ENCODE measurements around the gene DHRS3. TPM values are rescaled to one million over a fixed set of nuclear protein-coding genes. Genes with fewer than 3 reads are reported as not detected.

The DHRS3 gene
- total RNA-seq, 1 donor = 161 TPM

DNA sequence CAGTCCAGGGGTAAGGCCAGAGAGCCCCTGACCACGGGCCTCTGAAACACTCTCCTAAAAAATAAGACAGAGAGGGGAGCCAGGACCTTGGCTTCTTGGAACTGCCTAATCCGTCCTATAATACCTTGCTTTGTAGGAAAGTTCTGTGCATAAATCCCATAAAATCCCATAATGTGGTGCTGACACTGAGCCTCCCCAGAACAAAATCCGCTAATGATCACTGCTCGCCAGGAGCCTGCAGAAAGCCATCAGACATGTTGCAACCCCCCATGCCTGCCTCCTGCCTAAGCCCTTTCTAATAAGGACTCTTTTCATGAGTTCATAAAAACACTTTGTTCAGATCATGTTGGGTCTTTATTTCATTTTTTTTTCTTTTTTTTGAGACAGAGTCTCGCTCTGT is 9.3 kb upstream of the DHRS3 start:
- Histone ChIP-seq H3K27ac (ENCODE audit: low read depth, low read length) (no peak overlapping the region), H3K4me1 (ENCODE audit: insufficient read depth, low read length) (no peaks in the 10 kb centered on the region), H3K9me3 (ENCODE audit: low read depth, low read length) (no peaks in the 10 kb centered on the region), H2AFZ (ENCODE audit: low read length) (no peak overlapping the region), H3K36me3 (ENCODE audit: insufficient read depth, low read length) (no peaks in the 10 kb centered on the region), H3K4me2 (ENCODE audit: insufficient read depth, low read length) (no peak overlapping the region), H4K20me1 (ENCODE audit: insufficient read depth, low read length) (no peaks in the 10 kb centered on the region), H3K4me3 (ENCODE audit: insufficient read depth, low read length) (no peak overlapping the region), H3K79me2 (ENCODE audit: insufficient read depth, low read length) (no peaks in the 10 kb centered on the region), H3K27me3 (ENCODE audit: insufficient read depth, low read length) (no peaks in the 10 kb centered on the region)
- no peak for TF ChIP-seq CTCF (IDR thresholded peaks at IDR 0.05; ENCODE audit: extremely low read depth, low read depth, low read length)
- DNase-seq (ENCODE audit: insufficient read length, low spot score, missing footprints) = no peak

DNA sequence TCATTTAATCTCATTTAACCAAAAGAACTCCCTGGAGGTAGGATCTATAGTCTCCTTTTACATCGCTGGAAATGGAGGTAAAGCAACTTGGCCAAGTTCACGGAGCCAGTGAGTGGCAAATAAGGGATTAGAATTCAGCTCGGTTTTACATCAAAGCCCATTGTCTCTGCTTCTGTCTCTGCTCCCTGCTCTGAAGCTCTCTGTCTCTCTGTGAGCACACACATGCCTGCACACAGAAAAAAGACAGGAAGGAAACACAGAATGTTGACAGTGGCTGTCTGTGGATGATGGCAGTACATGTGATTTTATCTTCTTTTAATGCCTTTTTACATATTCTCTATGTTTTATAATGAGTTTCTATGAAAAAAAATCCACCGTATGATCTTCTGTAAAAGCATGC is 8.9 kb upstream of the DHRS3 start:
- no peaks in the 10 kb centered on the region for H4K20me1 ChIP-seq (ENCODE audit: insufficient read depth, low read length)
- H3K4me1 ChIP-seq (ENCODE audit: insufficient read depth, low read length) = peaks cover under 1% of the 10 kb centered on the region
- DNase-seq (ENCODE audit: insufficient read length, low spot score, missing footprints) = no peak
- no peak overlapping the region for H3K4me2 ChIP-seq (ENCODE audit: insufficient read depth, low read length)
- no peaks in the 10 kb centered on the region for H3K79me2 ChIP-seq (ENCODE audit: insufficient read depth, low read length)
- no peak overlapping the region for H3K27ac ChIP-seq (ENCODE audit: low read depth, low read length)
- H3K9me3 ChIP-seq (ENCODE audit: low read depth, low read length) = no peaks in the 10 kb centered on the region
- no peak for TF ChIP-seq CTCF (IDR thresholded peaks at IDR 0.05; ENCODE audit: extremely low read depth, low read depth, low read length)
- H3K36me3 ChIP-seq (ENCODE audit: insufficient read depth, low read length) = no peaks in the 10 kb centered on the region
- H2AFZ ChIP-seq (ENCODE audit: low read length) = no peak overlapping the region
- H3K4me3 ChIP-seq (ENCODE audit: insufficient read depth, low read length) = no peak overlapping the region
- no peaks in the 10 kb centered on the region for H3K27me3 ChIP-seq (ENCODE audit: insufficient read depth, low read length)

GRCh38 chr1:12625276-12625675 is 7.3 kb upstream of the DHRS3 start:
- Histone ChIP-seq H4K20me1 (ENCODE audit: insufficient read depth, low read length) (no peaks in the 10 kb centered on the region), H3K27me3 (ENCODE audit: insufficient read depth, low read length) (no peaks in the 10 kb centered on the region), H3K27ac (ENCODE audit: low read depth, low read length) (no peak overlapping the region), H3K4me1 (ENCODE audit: insufficient read depth, low read length) (peaks cover 11% of the 10 kb centered on the region), H3K9me3 (ENCODE audit: low read depth, low read length) (no peaks in the 10 kb centered on the region), H3K79me2 (ENCODE audit: insufficient read depth, low read length) (no peaks in the 10 kb centered on the region), H2AFZ (ENCODE audit: low read length) (no peak overlapping the region), H3K4me3 (ENCODE audit: insufficient read depth, low read length) (no peak overlapping the region), H3K36me3 (ENCODE audit: insufficient read depth, low read length) (no peaks in the 10 kb centered on the region), H3K4me2 (ENCODE audit: insufficient read depth, low read length) (no peak overlapping the region)
- no peak for TF ChIP-seq CTCF (IDR thresholded peaks at IDR 0.05; ENCODE audit: extremely low read depth, low read depth, low read length)
- no peak for DNase-seq (ENCODE audit: insufficient read length, low spot score, missing footprints)

DNA sequence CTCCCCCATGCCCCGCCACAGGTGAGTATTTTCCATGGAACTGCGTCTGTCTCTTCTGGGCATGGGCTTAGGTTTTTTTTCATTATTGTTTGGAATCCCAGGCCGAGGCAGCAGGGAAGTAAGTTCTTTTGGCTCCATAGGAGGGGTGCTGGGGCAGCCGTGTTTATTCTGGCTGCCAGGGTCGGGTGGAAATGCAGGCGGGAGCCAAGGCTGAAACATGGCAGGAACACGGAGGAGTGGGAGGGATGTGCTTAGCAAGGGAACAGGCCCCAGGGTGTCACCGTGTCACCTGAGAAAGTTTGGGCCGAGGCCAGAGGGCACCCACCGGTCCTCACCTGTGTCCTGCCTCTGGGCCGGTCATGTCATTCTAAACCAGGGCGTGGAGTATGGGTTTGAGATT is 4.5 kb upstream of the DHRS3 start:
- Histone ChIP-seq H3K4me1 (ENCODE audit: insufficient read depth, low read length) (peaks cover 32% of the 10 kb centered on the region), H3K4me2 (ENCODE audit: insufficient read depth, low read length) (no peak overlapping the region), H3K79me2 (ENCODE audit: insufficient read depth, low read length) (no peaks in the 10 kb centered on the region), H4K20me1 (ENCODE audit: insufficient read depth, low read length) (no peaks in the 10 kb centered on the region), H3K27me3 (ENCODE audit: insufficient read depth, low read length) (no peaks in the 10 kb centered on the region), H3K27ac (ENCODE audit: low read depth, low read length) (no peak overlapping the region), H3K4me3 (ENCODE audit: insufficient read depth, low read length) (no peak overlapping the region), H3K36me3 (ENCODE audit: insufficient read depth, low read length) (no peaks in the 10 kb centered on the region), H3K9me3 (ENCODE audit: low read depth, low read length) (no peaks in the 10 kb centered on the region), H2AFZ (ENCODE audit: low read length) (no peak overlapping the region)
- no peak for DNase-seq (ENCODE audit: insufficient read length, low spot score, missing footprints)
- TF ChIP-seq CTCF (IDR thresholded peaks at IDR 0.05; ENCODE audit: extremely low read depth, low read depth, low read length) = no peak

Data from osteoblast (primary cell).